OCI-LY3 (cell line): Measurements from ENCODE around the gene IL23A.

Experiments
- EZH2phosphoT487 ChIP-seq: fragments of 200-600 bp; shearing (Covaris generic); IDR thresholded peaks from 2 replicates; pipeline ENCODE4 v1.6.1; 2018; ENCODE audit warnings: antibody characterized with exemption, mixed run types, low read depth
- TF ChIP-seq, protein P1 (sequence below): fragments of 200-600, 300-600 bp; sonication (generic); IDR thresholded peaks from 2 replicates; pipeline ENCODE4 v1.5.1; 2014; ENCODE audit warnings: antibody characterized with exemption, low read length, low read depth

GRCh38 chr12:56341616-56342015, 2.9 kb downstream of the IL23A start:
- TF ChIP-seq, protein P1, sequence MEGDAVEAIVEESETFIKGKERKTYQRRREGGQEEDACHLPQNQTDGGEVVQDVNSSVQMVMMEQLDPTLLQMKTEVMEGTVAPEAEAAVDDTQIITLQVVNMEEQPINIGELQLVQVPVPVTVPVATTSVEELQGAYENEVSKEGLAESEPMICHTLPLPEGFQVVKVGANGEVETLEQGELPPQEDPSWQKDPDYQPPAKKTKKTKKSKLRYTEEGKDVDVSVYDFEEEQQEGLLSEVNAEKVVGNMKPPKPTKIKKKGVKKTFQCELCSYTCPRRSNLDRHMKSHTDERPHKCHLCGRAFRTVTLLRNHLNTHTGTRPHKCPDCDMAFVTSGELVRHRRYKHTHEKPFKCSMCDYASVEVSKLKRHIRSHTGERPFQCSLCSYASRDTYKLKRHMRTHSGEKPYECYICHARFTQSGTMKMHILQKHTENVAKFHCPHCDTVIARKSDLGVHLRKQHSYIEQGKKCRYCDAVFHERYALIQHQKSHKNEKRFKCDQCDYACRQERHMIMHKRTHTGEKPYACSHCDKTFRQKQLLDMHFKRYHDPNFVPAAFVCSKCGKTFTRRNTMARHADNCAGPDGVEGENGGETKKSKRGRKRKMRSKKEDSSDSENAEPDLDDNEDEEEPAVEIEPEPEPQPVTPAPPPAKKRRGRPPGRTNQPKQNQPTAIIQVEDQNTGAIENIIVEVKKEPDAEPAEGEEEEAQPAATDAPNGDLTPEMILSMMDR = no peak
- no peak for TF ChIP-seq EZH2phosphoT487
